CD4-positive, CD25-positive, alpha-beta regulatory T cell (primary cell): ENCODE data around the gene KCNQ1. TPM values are rescaled to one million over a fixed set of nuclear protein-coding genes. Genes with fewer than 3 reads are reported as not detected.
"Not testable (repeated sequence)": the region's sequence is repeated elsewhere in the genome, so short reads cannot be mapped to it uniquely, and the experiment has no call there.

Experiments used
- ATAC-seq, 2 donors: fragments of 150-1000 bp; cut with Tn5 transposase; one replicate each; pipeline ENCODE4 v1.10.0; 2021; ENCODE audit warnings: low read depth in 2 of 2, moderate number of reproducible peaks in 2 of 2, moderate library complexity in 1 of 2
- DNase-seq, 3 donors: peaks; one replicate each; pipeline versions ENCODE4 v3.0.0 to v3.0.0-alpha.2; 2012 to 2022; ENCODE audit warnings: mixed read lengths in 1 of 3
- H3K27ac ChIP-seq: one replicate; pipeline ENCODE4 v1.7.0; 2013; ENCODE audit warnings: mild to moderate bottlenecking, low read length; ENCODE audit not compliant: insufficient read depth, poor library complexity, severe bottlenecking
- H3K27me3 ChIP-seq: one replicate; pipeline ENCODE4 v1.7.0; 2013; ENCODE audit warnings: low read length; ENCODE audit not compliant: control insufficient read depth, insufficient read depth
- H3K36me3 ChIP-seq: one replicate; pipeline ENCODE4 v1.7.0; 2013; ENCODE audit warnings: mild to moderate bottlenecking, low read length, moderate library complexity; ENCODE audit not compliant: control insufficient read depth, insufficient read depth
- H3K4me1 ChIP-seq: 2 replicates; pipeline ENCODE4 v1.7.0; 2013; ENCODE audit warnings: mild to moderate bottlenecking, low read length; ENCODE audit not compliant: insufficient read depth, control insufficient read depth, poor library complexity, severe bottlenecking
- H3K4me3 ChIP-seq: one replicate; pipeline ENCODE4 v1.7.0; 2013; ENCODE audit warnings: low read depth, mild to moderate bottlenecking, low read length, moderate library complexity
- H3K9me3 ChIP-seq, 2 experiments: 1 replicate in 1 of 2; 2 replicates in 1 of 2; pipeline ENCODE4 v1.7.0; 2013; ENCODE audit warnings: low read length in 2 of 2, mild to moderate bottlenecking in 1 of 2, moderate library complexity in 1 of 2; ENCODE audit not compliant: control insufficient read depth in 2 of 2
- H3K27ac Mint-ChIP-seq, 3 donors: one replicate each; pipeline ENCODE4 v1.8.0; 2020 to 2022; ENCODE audit warnings: mild to moderate bottlenecking in 3 of 3, mixed read lengths in 3 of 3, moderate library complexity in 2 of 3
- H3K27me3 Mint-ChIP-seq: one replicate; pipeline ENCODE4 v1.8.0; 2022; ENCODE audit warnings: mild to moderate bottlenecking, mixed read lengths
- H3K36me3 Mint-ChIP-seq: one replicate; pipeline ENCODE4 v1.8.0; 2020; ENCODE audit warnings: mixed read lengths
- H3K4me1 Mint-ChIP-seq, 4 donors: one replicate each; pipeline ENCODE4 v1.8.0; 2020 to 2022; ENCODE audit warnings: mixed read lengths in 4 of 4, mild to moderate bottlenecking in 1 of 4
- H3K4me3 Mint-ChIP-seq, 4 donors: one replicate each; pipeline ENCODE4 v1.8.0; 2020 to 2022; ENCODE audit warnings: mild to moderate bottlenecking in 4 of 4, mixed read lengths in 4 of 4, moderate library complexity in 3 of 4
- H3K9me3 Mint-ChIP-seq, 7 donors: one replicate each; pipeline ENCODE4 v1.8.0; 2020 to 2022; ENCODE audit warnings: mixed read lengths in 7 of 7, mild to moderate bottlenecking in 3 of 7, moderate library complexity in 2 of 7
- polyA plus RNA-seq, 4 donors: library from polyadenylated mRNA; unstranded; fragments of 300-500 nt; fragmentation: Illumina TruSeq; gene quantifications; one replicate each; pipeline ENCODE4 v1.2.3, GENCODE V29; 2021
- total RNA-seq: library from RNA; stranded (reverse); gene quantifications from one replicate; pipeline ENCODE4 v1.2.3, GENCODE V29; 2022

The KCNQ1 gene
- total and polyA plus RNA-seq, 5 donors from 2014 or later, result 5.5 to 13.4 (median 6.8) TPM

GRCh38 chr11:2482204-2482603, 37.4 kb downstream of the KCNQ1 start:
- H3K4me3 ChIP-seq, result no peak overlapping the region
- no peaks in the 10 kb centered on the region for H3K36me3 ChIP-seq
- Mint-ChIP-seq H3K27ac (no peak overlapping the region), H3K27me3 (no peaks in the 10 kb centered on the region), H3K4me1 (peaks cover 0 to 27% (median 8%) of the 10 kb centered on the region in 4 donors), H3K4me3 (no peak overlapping the region), H3K9me3 (peaks cover 0 to 34% (median 14%) of the 10 kb centered on the region in 7 donors), H3K36me3 (peaks cover 62% of the 10 kb centered on the region)
- DNase-seq, result no peak
- peaks cover 4% of the 10 kb centered on the region for H3K4me1 ChIP-seq
- ATAC-seq, result no peak
- H3K27me3 ChIP-seq, result no peaks in the 10 kb centered on the region
- H3K9me3 ChIP-seq, result peaks cover 7 to 20% of the 10 kb centered on the region in 2 experiments
- no peak overlapping the region for H3K27ac ChIP-seq

GRCh38 chr11:2482745-2483144, 37.9 kb downstream of the KCNQ1 start:
- ATAC-seq, result no peak
- Mint-ChIP-seq H3K9me3 (peaks cover 0 to 37% (median 14%) of the 10 kb centered on the region in 7 donors), H3K27me3 (no peaks in the 10 kb centered on the region), H3K4me1 (peaks cover 0 to 27% (median 8%) of the 10 kb centered on the region in 4 donors), H3K36me3 (peaks cover 60% of the 10 kb centered on the region), H3K27ac (peak overlapping the region in 2 of 3 donors; percentile 32 to 39), H3K4me3 (no peak overlapping the region)
- Histone ChIP-seq H3K36me3 (no peaks in the 10 kb centered on the region), H3K27ac (no peak overlapping the region), H3K4me3 (no peak overlapping the region), H3K4me1 (peaks cover 4% of the 10 kb centered on the region), H3K9me3 (peaks cover 13 to 26% of the 10 kb centered on the region in 2 experiments), H3K27me3 (no peaks in the 10 kb centered on the region)
- no peak for DNase-seq

DNA sequence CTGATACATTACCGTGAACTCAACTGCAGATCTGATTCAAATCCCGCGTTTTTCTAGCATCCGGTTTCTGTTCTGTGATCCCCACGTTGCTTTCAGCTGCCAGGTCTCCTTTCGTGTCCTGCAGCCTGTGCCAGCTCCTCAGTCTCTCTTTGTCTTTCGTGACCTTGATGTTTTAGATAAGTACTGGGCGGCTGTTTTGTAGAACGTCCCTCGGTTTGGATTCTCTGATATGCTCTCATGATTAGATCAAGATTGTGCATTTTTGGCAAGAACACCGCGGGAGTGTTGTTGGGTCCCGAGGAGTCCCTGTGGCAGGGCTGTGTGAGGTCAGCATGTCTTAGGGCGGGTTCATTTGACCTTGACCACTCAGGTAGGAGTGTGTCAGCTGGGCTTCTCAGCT, 38.6 kb downstream of the KCNQ1 start:
- H3K4me1 ChIP-seq, result peaks cover 4% of the 10 kb centered on the region
- H3K36me3 ChIP-seq, result no peaks in the 10 kb centered on the region
- Mint-ChIP-seq H3K27ac (no peak overlapping the region), H3K4me1 (peaks cover 0 to 27% (median 8%) of the 10 kb centered on the region in 4 donors), H3K4me3 (no peak overlapping the region), H3K36me3 (peaks cover 53% of the 10 kb centered on the region), H3K27me3 (no peaks in the 10 kb centered on the region), H3K9me3 (peaks cover 0 to 44% (median 18%) of the 10 kb centered on the region in 7 donors)
- H3K4me3 ChIP-seq, result no peak overlapping the region
- H3K27me3 ChIP-seq, result no peaks in the 10 kb centered on the region
- H3K9me3 ChIP-seq, result peaks cover 18 to 33% of the 10 kb centered on the region in 2 experiments
- no peak overlapping the region for H3K27ac ChIP-seq
- ATAC-seq (no peak), DNase-seq (no peak)

DNA sequence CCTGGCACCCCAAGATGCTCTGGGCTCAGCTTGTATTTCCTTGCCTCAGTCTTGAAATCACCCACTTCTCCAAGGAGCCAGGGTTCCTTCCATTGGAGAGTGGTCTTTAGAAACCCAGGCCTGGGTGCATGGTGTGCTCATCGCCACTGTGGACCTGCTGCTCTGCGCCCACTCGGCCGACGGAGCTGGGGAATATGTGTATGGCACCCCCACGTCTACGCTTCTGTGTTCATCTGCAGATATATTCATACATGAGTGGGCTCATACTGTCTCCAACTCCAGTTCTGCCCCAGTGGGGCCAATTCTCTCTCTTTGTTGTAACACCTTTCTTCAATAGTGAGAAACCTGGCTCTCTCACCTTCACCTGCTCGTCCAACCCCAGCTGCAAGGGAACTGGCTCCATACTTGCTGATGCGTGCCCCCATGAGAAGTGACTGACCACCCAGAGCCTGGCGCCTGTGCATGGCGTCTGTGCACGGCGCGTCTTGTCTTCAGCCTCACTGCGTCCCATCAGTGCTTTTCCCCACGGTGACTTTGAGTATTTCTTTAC, 39.8 kb downstream of the KCNQ1 start:
- H3K4me1 ChIP-seq, result peaks cover 4% of the 10 kb centered on the region
- H3K4me1 Mint-ChIP-seq, result peaks cover 0 to 27% (median 10%) of the 10 kb centered on the region in 4 donors
- peak overlapping the region in 1 of 4 donors; percentile 51 for H3K4me3 Mint-ChIP-seq
- no peaks in the 10 kb centered on the region for H3K27me3 ChIP-seq
- no peak overlapping the region for H3K27ac ChIP-seq
- ATAC-seq (no peak), DNase-seq (no peak)
- no peaks in the 10 kb centered on the region for H3K36me3 ChIP-seq
- peaks cover 58% of the 10 kb centered on the region for H3K36me3 Mint-ChIP-seq
- peaks cover 4% of the 10 kb centered on the region for H3K27me3 Mint-ChIP-seq
- no peak overlapping the region for H3K27ac Mint-ChIP-seq
- peaks cover 0 to 47% (median 19%) of the 10 kb centered on the region in 7 donors for H3K9me3 Mint-ChIP-seq
- H3K4me3 ChIP-seq, result no peak overlapping the region
- H3K9me3 ChIP-seq, result peaks cover 26 to 39% of the 10 kb centered on the region in 2 experiments

GRCh38 chr11:2488004-2488403, 43.2 kb downstream of the KCNQ1 start:
- ATAC-seq, result no peak
- peaks cover 0 to 52% (median 12%) of the 10 kb centered on the region in 7 donors for H3K9me3 Mint-ChIP-seq
- no peak overlapping the region for H3K4me3 Mint-ChIP-seq
- peaks cover 4% of the 10 kb centered on the region for H3K27me3 Mint-ChIP-seq
- Histone ChIP-seq H3K4me3 (no peak overlapping the region), H3K9me3 (peaks cover 26 to 35% of the 10 kb centered on the region in 2 experiments), H3K36me3 (no peaks in the 10 kb centered on the region), H3K4me1 (no peaks in the 10 kb centered on the region), H3K27ac (no peak overlapping the region), H3K27me3 (no peaks in the 10 kb centered on the region)
- no peak for DNase-seq
- peaks cover 46% of the 10 kb centered on the region for H3K36me3 Mint-ChIP-seq
- H3K27ac Mint-ChIP-seq, result no peak overlapping the region
- peaks cover 0 to 5% (median 2%) of the 10 kb centered on the region in 4 donors for H3K4me1 Mint-ChIP-seq

- Mint-ChIP-seq H3K9me3 (peaks cover 0 to 63% (median 12%) of the 10 kb centered on the region in 7 donors), H3K27me3 (peaks cover 4% of the 10 kb centered on the region), H3K4me1 (peaks cover 0 to 5% (median 0%) of the 10 kb centered on the region in 4 donors), H3K36me3 (peaks cover 42% of the 10 kb centered on the region), H3K4me3 (no peak overlapping the region), H3K27ac (no peak overlapping the region)
- H3K36me3 ChIP-seq, result no peaks in the 10 kb centered on the region
- H3K27ac ChIP-seq, result no peak overlapping the region
- H3K4me1 ChIP-seq, result no peaks in the 10 kb centered on the region
- H3K27me3 ChIP-seq, result no peaks in the 10 kb centered on the region
- H3K9me3 ChIP-seq, result peaks cover 26 to 35% of the 10 kb centered on the region in 2 experiments
- no peak overlapping the region for H3K4me3 ChIP-seq
- ATAC-seq (no peak), DNase-seq (no peak)
These were observed 44.3 kb downstream of the KCNQ1 start for GRCh38 chr11:2489083-2489482.

- not testable (repeated sequence) for H3K4me3 ChIP-seq, H3K4me3 Mint-ChIP-seq, ATAC-seq, H3K36me3 ChIP-seq, H3K27me3 ChIP-seq, H3K27me3 Mint-ChIP-seq, H3K4me1 ChIP-seq, H3K27ac ChIP-seq, DNase-seq, H3K4me1 Mint-ChIP-seq, H3K27ac Mint-ChIP-seq
- Mint-ChIP-seq H3K9me3 (peaks cover 5 to 53% (median 24%) of the 10 kb centered on the region in 7 donors), H3K36me3 (peaks cover 24% of the 10 kb centered on the region)
- H3K9me3 ChIP-seq, result peaks cover 12 to 17% of the 10 kb centered on the region in 2 experiments
These were observed 53.1 kb downstream of the KCNQ1 start for GRCh38 chr11:2497951-2498350.

- no peak for DNase-seq
- peaks cover 5 to 48% (median 20%) of the 10 kb centered on the region in 7 donors for H3K9me3 Mint-ChIP-seq
These were observed 53.9 kb downstream of the KCNQ1 start for GRCh38 chr11:2498750-2499149.

More at GRCh38 chr11:2498750-2499149, 53.9 kb downstream of the KCNQ1 start:
- Mint-ChIP-seq H3K4me3 (no peak overlapping the region), H3K36me3 (peaks cover 24% of the 10 kb centered on the region), H3K27ac (no peak overlapping the region), H3K4me1 (peaks cover 0 to 6% (median 2%) of the 10 kb centered on the region in 4 donors), H3K27me3 (peaks cover 4% of the 10 kb centered on the region)
- H3K4me1 ChIP-seq, result no peaks in the 10 kb centered on the region
- H3K27ac ChIP-seq, result no peak overlapping the region
- no peaks in the 10 kb centered on the region for H3K27me3 ChIP-seq
- H3K4me3 ChIP-seq, result no peak overlapping the region
- H3K36me3 ChIP-seq, result no peaks in the 10 kb centered on the region
- peaks cover 12 to 17% of the 10 kb centered on the region in 2 experiments for H3K9me3 ChIP-seq
- no peak for ATAC-seq
